ENCODE results near the gene SMCR8. TPM values are rescaled to one million over a fixed set of nuclear protein-coding genes. Genes with fewer than 3 reads are reported as not detected.

SMCR8 gene
- total and polyA plus RNA-seq, 2 of the 4 experiments (the other 2 are of a cell fraction) = 7.1 to 10.9 TPM

GRCh38 chr17:18323507-18324139, 8.5 kb downstream of the SMCR8 start:
- Histone ChIP-seq H3K9me3 (ENCODE audit: control insufficient read depth, insufficient read depth, low read length) (no peaks in the 10 kb centered on the region), H2BK15ac (ENCODE audit: low read depth, low read length) (no peak overlapping the region), H3K4ac (ENCODE audit: low read depth, low read length) (no peak overlapping the region), H2AK9ac (replicated peaks; ENCODE audit: low read depth, low read length, poor library complexity) (no peak overlapping the region), H3K23ac (ENCODE audit: low read depth, low read length) (no peak overlapping the region), H3K4me3 (ENCODE audit: insufficient read depth, low read depth, low read length) (no peak overlapping the region), H4K8ac (ENCODE audit: low read depth in 2 of 2, low read length in 2 of 2) (no peak overlapping the region), H3K36me3 (ENCODE audit: control insufficient read depth, insufficient read depth, low read length) (peaks cover 50% of the 10 kb centered on the region), H2BK120ac (ENCODE audit: low read depth, low read length) (no peak overlapping the region), H2AK5ac (ENCODE audit: low read depth, low read length) (no peak overlapping the region), H3K4me1 (ENCODE audit: control insufficient read depth, insufficient read depth, low read length) (no peaks in the 10 kb centered on the region; the same call in 1 of the 2 replicates), H3K56ac (ENCODE audit: extremely low read depth, insufficient read depth, low read length) (no peak overlapping the region), H2AFZ (replicated peaks; ENCODE audit: low read length, poor library complexity) (no peak overlapping the region), H3K27me3 (ENCODE audit: control insufficient read depth, insufficient read depth, low read length) (no peaks in the 10 kb centered on the region), H3K18ac (ENCODE audit: low read depth, low read length) (no peak overlapping the region), H3K14ac (replicated peaks; ENCODE audit: low read depth, low read length) (no peak overlapping the region), H4K91ac (ENCODE audit: insufficient read depth, low read depth, low read length) (no peak overlapping the region), H3K27ac (ENCODE audit: insufficient read depth, low read length) (no peak overlapping the region), H4K5ac (ENCODE audit: low read depth, low read length) (no peak overlapping the region), H2BK5ac (ENCODE audit: low read depth, low read length, poor library complexity, severe bottlenecking) (no peak overlapping the region), H3K9me1 (ENCODE audit: insufficient read depth, low read length) (no peaks in the 10 kb centered on the region), H3K9ac (ENCODE audit: low read depth, low read length) (no peak overlapping the region), H3K79me1 (ENCODE audit: low read depth in 1 of 2, low read length in 2 of 2) (peaks cover 18 to 57% of the 10 kb centered on the region in 2 experiments), H4K20me1 (ENCODE audit: insufficient read depth, low read length) (peaks cover 45% of the 10 kb centered on the region), H2BK20ac (ENCODE audit: low read depth, low read length) (no peak overlapping the region), H3K4me2 (ENCODE audit: low read depth, low read length) (no peak overlapping the region)
- in situ Hi-C loops (cut with MboI; ENCODE audit: low sequenced_read_pairs) = no loop called here
- dilution Hi-C loops (cut with HindIII; ENCODE audit: low sequenced_read_pairs, unreplicated experiment) = no loop called here
- POLR2A ChIA-PET (ENCODE audit: unreplicated experiment) = no interaction called here
- no TSS peak for BruUV-seq (replicated peaks)
- CTCF ChIA-PET = interaction anchor here (0.6 kb wide), 1 partner anchor 99 kb away, joined by 3 read pairs; no protein-coding TSS in a partner anchor
- 100% methylated on average over 1 of the region's 16 CpGs; no CpG with 5 or more reads in 1 of the 2 experiments for WGBS, 2 experiments (ENCODE audit: extremely low coverage in 2 of 2, insufficient read length in 1 of 2)
- ATAC-seq (ENCODE audit: low read depth) (no peak), DNase-seq (no peak)
- TF ChIP-seq NFE2L2 (IDR thresholded peaks at IDR 0.05; ENCODE audit: low read depth, low read length) (no peak), MAZ (IDR thresholded peaks at IDR 0.05; ENCODE audit: borderline replicate concordance, low read depth, low read length) (no peak), RFX5 (IDR thresholded peaks at IDR 0.05; ENCODE audit: low read depth, low read length) (no peak), MXI1 (IDR thresholded peaks at IDR 0.05; ENCODE audit: borderline replicate concordance, low read depth, low read length) (no peak), RCOR1 (IDR thresholded peaks at IDR 0.05; ENCODE audit: insufficient replicate concordance, low read length) (no peak), CHD1 (IDR thresholded peaks at IDR 0.05; ENCODE audit: low read depth, low read length) (no peak)
- intact Hi-C loops (cut with micrococcal nuclease) = no loop called here

Measured in IMR-90 (cell line).